ENCODE data around the gene HOXC12. TPM values are rescaled to one million over a fixed set of nuclear protein-coding genes. Genes with fewer than 3 reads are reported as not detected.

Gene HOXC12, protein sequence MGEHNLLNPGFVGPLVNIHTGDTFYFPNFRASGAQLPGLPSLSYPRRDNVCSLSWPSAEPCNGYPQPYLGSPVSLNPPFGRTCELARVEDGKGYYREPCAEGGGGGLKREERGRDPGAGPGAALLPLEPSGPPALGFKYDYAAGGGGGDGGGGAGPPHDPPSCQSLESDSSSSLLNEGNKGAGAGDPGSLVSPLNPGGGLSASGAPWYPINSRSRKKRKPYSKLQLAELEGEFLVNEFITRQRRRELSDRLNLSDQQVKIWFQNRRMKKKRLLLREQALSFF
- polyA plus RNA-seq (2013, experiment 1 of 2): 0.18 TPM
- 0.10 TPM for polyA plus RNA-seq (2013, experiment 2 of 2)

GRCh38 chr12:53954694-53955035 lies at the start of gene HOXC12:
HOXC12 (plus strand) TSS chr12:53954903; CDS start chr12:53954930, 27 bp downstream.
- no peaks in the 10 kb centered on the region for H3K36me3 ChIP-seq (ENCODE audit: control insufficient read depth, insufficient read depth, low read length)
- WGBS, 2 experiments (ENCODE audit: insufficient coverage in 2 of 2): 23 to 31% methylated on average over 13 of the region's 20 CpGs
- no peak within 1 kb of the TSS for H3K4me3 ChIP-seq (ENCODE audit: extremely low read depth, insufficient read depth, low read length, poor library complexity, severe bottlenecking)
- H3K4me1 ChIP-seq (ENCODE audit: control insufficient read depth, insufficient read depth, low read length, poor library complexity, severe bottlenecking): peaks cover 10% of the 10 kb centered on the region
- H3K9me3 ChIP-seq (ENCODE audit: control insufficient read depth, low read length): no peaks in the 10 kb centered on the region
- H3K27ac ChIP-seq (ENCODE audit: low read depth, low read length, severe bottlenecking): no peak within 1 kb of the TSS

DNA sequence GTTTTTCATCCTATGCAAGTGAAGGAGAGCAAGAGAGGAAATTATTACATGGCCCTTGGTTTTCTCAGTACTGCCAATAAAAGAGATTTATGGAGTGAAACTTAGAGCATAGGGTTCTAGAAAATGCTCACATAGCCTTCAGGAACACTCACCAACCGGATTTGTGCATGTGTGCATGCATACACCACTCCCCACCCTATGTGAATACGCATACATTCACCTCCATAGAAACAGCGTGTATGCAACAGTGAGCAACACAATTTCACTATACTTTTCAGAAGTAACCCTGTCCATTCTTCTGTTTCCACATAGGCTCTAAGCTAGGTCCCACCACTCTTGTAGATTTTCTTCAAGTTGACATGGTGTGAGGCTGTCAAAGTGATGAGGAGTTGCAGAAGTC lies 47.6 kb upstream of the HOXC12 start:
- no peaks in the 10 kb centered on the region for H3K36me3 ChIP-seq (ENCODE audit: control insufficient read depth, insufficient read depth, low read length)
- no peaks in the 10 kb centered on the region for H3K4me1 ChIP-seq (ENCODE audit: control insufficient read depth, insufficient read depth, low read length, poor library complexity, severe bottlenecking)
- 56 to 58% methylated on average over 2 to 3 of the region's 3 CpGs for WGBS, 2 experiments (ENCODE audit: insufficient coverage in 2 of 2)
- no peak overlapping the region for H3K27ac ChIP-seq (ENCODE audit: low read depth, low read length, severe bottlenecking)
- no peak overlapping the region for H3K4me3 ChIP-seq (ENCODE audit: extremely low read depth, insufficient read depth, low read length, poor library complexity, severe bottlenecking)
- H3K9me3 ChIP-seq (ENCODE audit: control insufficient read depth, low read length): no peaks in the 10 kb centered on the region

GRCh38 chr12:53916788-53917655 lies 37.7 kb upstream of the HOXC12 start:
- H3K27ac ChIP-seq (ENCODE audit: low read depth, low read length, severe bottlenecking): no peak overlapping the region

GRCh38 chr12:53924521-53925405 lies 29.9 kb upstream of the HOXC12 start:
- no peaks in the 10 kb centered on the region for H3K9me3 ChIP-seq (ENCODE audit: control insufficient read depth, low read length)
- 25 to 50% methylated on average over 1 of the region's 2 CpGs for WGBS, 2 experiments (ENCODE audit: insufficient coverage in 2 of 2)
- H3K27ac ChIP-seq (ENCODE audit: low read depth, low read length, severe bottlenecking): no peak overlapping the region
- H3K4me1 ChIP-seq (ENCODE audit: control insufficient read depth, insufficient read depth, low read length, poor library complexity, severe bottlenecking): no peaks in the 10 kb centered on the region
- H3K36me3 ChIP-seq (ENCODE audit: control insufficient read depth, insufficient read depth, low read length): no peaks in the 10 kb centered on the region
- H3K4me3 ChIP-seq (ENCODE audit: extremely low read depth, insufficient read depth, low read length, poor library complexity, severe bottlenecking): no peak overlapping the region

More at GRCh38 chr12:53916788-53917655, 37.7 kb upstream of the HOXC12 start:
- Histone ChIP-seq H3K4me3 (ENCODE audit: extremely low read depth, insufficient read depth, low read length, poor library complexity, severe bottlenecking) (no peak overlapping the region), H3K9me3 (ENCODE audit: control insufficient read depth, low read length) (no peaks in the 10 kb centered on the region), H3K36me3 (ENCODE audit: control insufficient read depth, insufficient read depth, low read length) (no peaks in the 10 kb centered on the region), H3K4me1 (ENCODE audit: control insufficient read depth, insufficient read depth, low read length, poor library complexity, severe bottlenecking) (no peaks in the 10 kb centered on the region)
- 72 to 83% methylated on average over 2 to 3 of the region's 5 CpGs for WGBS, 2 experiments (ENCODE audit: insufficient coverage in 2 of 2)

DNA sequence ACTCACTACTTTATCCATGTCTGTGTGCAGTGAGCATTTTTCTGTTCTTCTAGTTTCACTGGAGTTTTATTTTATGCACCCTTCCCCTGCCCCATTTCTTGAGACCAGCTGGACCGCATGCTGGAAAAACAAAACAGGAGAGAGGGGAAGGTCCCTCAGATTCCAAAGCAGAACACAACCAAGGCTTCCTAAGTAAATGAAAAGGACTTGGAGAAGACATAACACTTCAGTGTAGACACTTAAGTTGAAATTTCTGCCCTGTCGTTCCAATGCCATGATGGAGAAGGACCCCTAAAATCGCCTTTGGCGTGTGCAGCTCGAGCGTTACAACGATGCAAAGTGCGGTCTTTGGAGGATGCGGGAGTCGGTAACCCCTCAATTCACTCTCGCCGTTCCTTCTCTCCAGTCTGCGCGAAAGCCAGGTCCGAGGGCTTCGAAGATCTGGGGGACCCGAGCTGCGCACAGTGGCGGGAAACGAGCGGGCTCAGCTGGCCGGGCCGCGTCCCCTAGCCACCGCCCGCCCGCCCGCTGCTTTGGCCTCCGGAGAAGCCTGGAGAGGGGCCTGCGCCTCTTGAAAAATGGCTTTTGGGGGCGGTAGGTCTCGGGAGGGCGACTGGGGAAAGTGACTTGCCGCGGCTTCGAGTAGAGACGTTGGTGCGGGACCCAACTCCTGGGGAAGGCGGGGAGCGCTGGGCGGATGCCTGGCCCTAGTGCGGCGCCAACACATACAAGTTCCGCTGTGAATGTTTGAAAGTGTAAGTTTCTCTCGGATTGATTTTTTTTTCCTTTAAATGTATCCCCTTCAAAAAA lies 27.3 kb upstream of the HOXC12 start:
- 17 to 22% methylated on average over 31 to 34 of the region's 45 CpGs for WGBS, 2 experiments (ENCODE audit: insufficient coverage in 2 of 2)
- no peaks in the 10 kb centered on the region for H3K36me3 ChIP-seq (ENCODE audit: control insufficient read depth, insufficient read depth, low read length)
- H3K9me3 ChIP-seq (ENCODE audit: control insufficient read depth, low read length): no peaks in the 10 kb centered on the region
- no peaks in the 10 kb centered on the region for H3K4me1 ChIP-seq (ENCODE audit: control insufficient read depth, insufficient read depth, low read length, poor library complexity, severe bottlenecking)
- H3K4me3 ChIP-seq (ENCODE audit: extremely low read depth, insufficient read depth, low read length, poor library complexity, severe bottlenecking): no peak overlapping the region
- H3K27ac ChIP-seq (ENCODE audit: low read depth, low read length, severe bottlenecking): no peak overlapping the region

DNA sequence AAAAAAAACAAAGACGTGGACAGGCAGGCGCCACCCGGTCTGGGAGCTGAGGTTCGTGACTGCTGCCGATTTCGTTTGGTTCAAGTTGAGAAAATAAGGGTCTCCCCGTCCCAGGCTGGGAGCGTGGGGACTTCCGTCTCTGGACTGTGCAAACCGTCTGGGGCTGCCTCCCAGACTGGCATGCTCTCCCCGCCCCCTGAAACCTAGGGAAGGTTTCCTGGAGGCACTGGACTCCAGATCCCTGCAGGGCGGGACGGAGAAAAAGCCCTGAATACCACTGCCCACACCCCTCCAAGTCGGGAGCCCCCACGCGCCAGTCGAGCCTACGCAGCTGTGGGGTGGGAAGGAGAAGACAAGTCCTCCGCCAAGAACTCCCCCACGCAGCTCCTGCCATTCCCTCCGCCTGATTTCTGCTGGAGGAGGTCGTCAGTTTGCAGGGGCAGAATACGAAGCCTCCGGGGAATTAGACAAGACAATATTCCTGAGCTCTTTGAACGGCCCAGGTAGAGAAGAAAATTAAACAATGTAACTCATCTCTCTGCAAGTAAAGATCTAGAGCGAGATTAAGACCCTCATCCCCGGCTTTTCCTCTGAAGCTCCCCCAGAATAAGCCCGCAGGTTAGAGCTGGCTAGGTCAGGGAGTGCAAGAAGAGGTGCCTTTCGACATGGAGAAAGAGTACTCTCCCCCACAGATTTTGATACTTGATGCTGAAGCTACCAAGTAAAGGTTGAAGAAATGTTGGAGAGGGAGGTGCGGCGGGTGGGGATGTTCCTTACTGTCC lies 26.5 kb upstream of the HOXC12 start:
- 27 to 29% methylated on average over 13 to 14 of the region's 31 CpGs for WGBS, 2 experiments (ENCODE audit: insufficient coverage in 2 of 2)
- Histone ChIP-seq H3K9me3 (ENCODE audit: control insufficient read depth, low read length) (no peaks in the 10 kb centered on the region), H3K4me1 (ENCODE audit: control insufficient read depth, insufficient read depth, low read length, poor library complexity, severe bottlenecking) (no peaks in the 10 kb centered on the region), H3K36me3 (ENCODE audit: control insufficient read depth, insufficient read depth, low read length) (no peaks in the 10 kb centered on the region), H3K27ac (ENCODE audit: low read depth, low read length, severe bottlenecking) (no peak overlapping the region), H3K4me3 (ENCODE audit: extremely low read depth, insufficient read depth, low read length, poor library complexity, severe bottlenecking) (no peak overlapping the region)

DNA sequence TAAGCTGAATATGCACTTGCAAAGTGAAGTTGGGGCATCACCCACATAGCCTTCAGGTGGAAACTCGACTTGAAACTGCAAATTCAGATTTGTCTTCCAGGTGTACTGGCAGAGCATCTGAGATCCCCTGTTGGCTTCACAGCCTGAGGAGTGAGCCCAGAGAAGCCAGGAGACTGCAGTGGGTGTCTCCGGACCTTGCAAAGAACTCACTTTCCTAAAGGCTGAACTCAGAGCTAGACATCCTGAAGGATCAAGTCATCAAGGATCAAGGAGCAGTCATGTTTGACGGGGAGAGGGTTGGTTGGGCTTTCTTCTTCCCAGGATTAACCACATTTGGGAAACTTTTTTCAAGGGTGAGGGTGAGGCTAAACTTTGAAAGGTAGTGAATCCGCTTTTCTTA lies 25.2 kb upstream of the HOXC12 start:
- Histone ChIP-seq H3K4me1 (ENCODE audit: control insufficient read depth, insufficient read depth, low read length, poor library complexity, severe bottlenecking) (no peaks in the 10 kb centered on the region), H3K27ac (ENCODE audit: low read depth, low read length, severe bottlenecking) (no peak overlapping the region), H3K36me3 (ENCODE audit: control insufficient read depth, insufficient read depth, low read length) (no peaks in the 10 kb centered on the region), H3K9me3 (ENCODE audit: control insufficient read depth, low read length) (no peaks in the 10 kb centered on the region), H3K4me3 (ENCODE audit: extremely low read depth, insufficient read depth, low read length, poor library complexity, severe bottlenecking) (no peak overlapping the region)
- 28 to 36% methylated on average over 2 of the region's 4 CpGs for WGBS, 2 experiments (ENCODE audit: insufficient coverage in 2 of 2)

GRCh38 chr12:53930591-53931255 lies 24.0 kb upstream of the HOXC12 start:
- WGBS, 2 experiments (ENCODE audit: insufficient coverage in 2 of 2): 22 to 28% methylated on average over 17 to 24 of the region's 30 CpGs
- no peak overlapping the region for H3K27ac ChIP-seq (ENCODE audit: low read depth, low read length, severe bottlenecking)
- H3K9me3 ChIP-seq (ENCODE audit: control insufficient read depth, low read length): no peaks in the 10 kb centered on the region
- no peaks in the 10 kb centered on the region for H3K4me1 ChIP-seq (ENCODE audit: control insufficient read depth, insufficient read depth, low read length, poor library complexity, severe bottlenecking)
- no peaks in the 10 kb centered on the region for H3K36me3 ChIP-seq (ENCODE audit: control insufficient read depth, insufficient read depth, low read length)
- H3K4me3 ChIP-seq (ENCODE audit: extremely low read depth, insufficient read depth, low read length, poor library complexity, severe bottlenecking): no peak overlapping the region

GRCh38 chr12:53931844-53932581 lies 22.7 kb upstream of the HOXC12 start:
- no peak overlapping the region for H3K4me3 ChIP-seq (ENCODE audit: extremely low read depth, insufficient read depth, low read length, poor library complexity, severe bottlenecking)

More at GRCh38 chr12:53931844-53932581, 22.7 kb upstream of the HOXC12 start:
- Histone ChIP-seq H3K4me1 (ENCODE audit: control insufficient read depth, insufficient read depth, low read length, poor library complexity, severe bottlenecking) (no peaks in the 10 kb centered on the region), H3K27ac (ENCODE audit: low read depth, low read length, severe bottlenecking) (no peak overlapping the region), H3K36me3 (ENCODE audit: control insufficient read depth, insufficient read depth, low read length) (no peaks in the 10 kb centered on the region), H3K9me3 (ENCODE audit: control insufficient read depth, low read length) (no peaks in the 10 kb centered on the region)
- 80% methylated on average over 2 of the region's 4 CpGs; no CpG with 5 or more reads in 1 of the 2 experiments for WGBS, 2 experiments (ENCODE audit: insufficient coverage in 2 of 2)

Data from mesodermal cell (in vitro differentiated cells).